Bladder microvascular endothelial cell (primary cell): ENCODE results near the gene OR52E6. TPM values are rescaled to one million over a fixed set of nuclear protein-coding genes. Genes with fewer than 3 reads are reported as not detected.

Source experiments
- total RNA-seq: library from RNA; depleted of rRNA; stranded (reverse); fragments of >200 nt; gene quantifications from 2 replicates; pipeline ENCODE4 v1.2.3, GENCODE V29; 2014

OR52E6 gene
- not detected in 2 replicates for total RNA-seq

GRCh38 chr11:5841797-5842196 is at the start of gene OR52E6:
Gene OR52E6 (minus strand): TSS chr11:5841897. CDS start chr11:5841897, 0 bp downstream.

GRCh38 chr11:5880329-5880728 is 38.6 kb upstream of the OR52E6 start, which contains the start of gene OR52E4:
Gene OR52E4 (plus strand): TSS chr11:5880629. CDS start chr11:5884293, 3,664 bp downstream.

GRCh38 chr11:5857590-5857989 is 15.9 kb upstream of the OR52E6 start, which contains the start of gene OR52E8:
Gene OR52E8 (minus strand): TSS chr11:5857690. CDS start chr11:5857690, 0 bp downstream.

GRCh38 chr11:5808500-5809121 is 33.1 kb downstream of the OR52E6 start, which contains the start of gene OR52N2:
Gene OR52N2 (plus strand): TSS chr11:5808924. CDS start chr11:5820336, 11,412 bp downstream.

GRCh38 chr11:5791165-5791564 is 50.5 kb downstream of the OR52E6 start, which contains the start of gene OR52N1:
Gene OR52N1 (minus strand): TSS chr11:5791265. CDS start chr11:5788816, 2,449 bp downstream.

Other genes starting within 250 kb of the OR52E6 start
- gene TRIM6, start 245.3 kb downstream of the OR52E6 start, total RNA-seq = 1.3 and 2.1 TPM in 2 replicates
- gene TRIM34, start 216.9 kb downstream of the OR52E6 start, total RNA-seq = 10.0 and 14.7 TPM in 2 replicates
- 48.6 and 116 TPM in 2 replicates for gene TRIM5, start 156.8 kb downstream of the OR52E6 start, total RNA-seq
- gene TRIM22, start 152.1 kb downstream of the OR52E6 start, total RNA-seq = 96.0 and 226 TPM in 2 replicates
- not detected in 2 replicates for gene OR56B1, start 105.4 kb downstream of the OR52E6 start, total RNA-seq
- not detected in 2 replicates for gene OR52N4, start 87.7 kb downstream of the OR52E6 start, total RNA-seq
- gene OR52N5, start 58.5 kb downstream of the OR52E6 start, total RNA-seq = not detected in 2 replicates
- gene OR52N1, start 50.6 kb downstream of the OR52E6 start, total RNA-seq = not detected in 2 replicates
- not detected in 2 replicates for gene OR52N2, start 33.0 kb downstream of the OR52E6 start, total RNA-seq
- gene OR52E8, start 15.8 kb upstream of the OR52E6 start, total RNA-seq = not detected in 2 replicates
- not detected in 2 replicates for gene OR52E4, start 38.7 kb upstream of the OR52E6 start, total RNA-seq
- gene OR52E5, start 51.3 kb upstream of the OR52E6 start, total RNA-seq = not detected in 2 replicates
- not detected in 2 replicates for gene OR56A3, start 100.4 kb upstream of the OR52E6 start, total RNA-seq
- gene OR56A5, start 126.6 kb upstream of the OR52E6 start, total RNA-seq = not detected in 2 replicates
- not detected in 2 replicates for gene OR52L1, start 145.1 kb upstream of the OR52E6 start, total RNA-seq
- not detected in 2 replicates for gene OR56A4, start 165.0 kb upstream of the OR52E6 start, total RNA-seq
- gene OR56A1, start 188.9 kb upstream of the OR52E6 start, total RNA-seq = not detected in 2 replicates